ENCODE data around the gene CNTLN. TPM values are rescaled to one million over a fixed set of nuclear protein-coding genes. Genes with fewer than 3 reads are reported as not detected.
A peak's percentile ranks its signal among the peaks of the same experiment; 100 is the strongest.

The CNTLN gene
- total and polyA plus RNA-seq, 2 of the 13 experiments (the other 11 are each of a cell fraction or from before 2014, with no cell fraction given) = 1.5 to 5.7 TPM

GRCh38 chr9:17484906-17485305 is 350.1 kb downstream of the CNTLN start:
- CTCF ChIA-PET (ENCODE audit: low intra/inter-chr PET ratio, low total read pairs) = no interaction called here
- H3K4me2 ChIP-seq (ENCODE audit: low read depth, low read length) = no peak overlapping the region

GRCh38 chr9:17486396-17486795 is 351.6 kb downstream of the CNTLN start:
- CTCF ChIA-PET (ENCODE audit: low intra/inter-chr PET ratio, low total read pairs) = no interaction called here
- Histone ChIP-seq H3K36me3 (replicated peaks in 1 of 2; ENCODE audit: control insufficient read depth in 1 of 2, insufficient read depth in 2 of 2, low read length in 2 of 2) (no peaks in the 10 kb centered on the region), H3K27ac (ENCODE audit: extremely low read length, insufficient read depth, low read length) (no peak overlapping the region), H3K79me2 (ENCODE audit: insufficient read depth, low read length) (no peaks in the 10 kb centered on the region), H3K9me3 (ENCODE audit: low read length) (no peaks in the 10 kb centered on the region), H4K20me1 (ENCODE audit: insufficient read depth, low read length) (no peaks in the 10 kb centered on the region), H3K4me2 (ENCODE audit: low read depth, low read length) (no peak overlapping the region), H3K4me1 (ENCODE audit: insufficient read depth, low read length) (no peaks in the 10 kb centered on the region), H2AFZ (ENCODE audit: low read length) (no peak overlapping the region), H3K4me3 (replicated peaks in 1 of 3; ENCODE audit: insufficient read depth in 1 of 3, low read depth in 2 of 3, low read length in 3 of 3) (no peak overlapping the region), H3K27me3 (ENCODE audit: control insufficient read depth in 1 of 2, insufficient read depth in 2 of 2, low read length in 2 of 2) (no peaks in the 10 kb centered on the region), H3K9ac (ENCODE audit: insufficient read depth, low read depth, low read length) (no peak overlapping the region)
- 95% methylated on average over 1 of the region's 1 CpG for WGBS (ENCODE audit: low lambda C conversion rate)
- in situ Hi-C loops (cut with HindIII; ENCODE audit: extremely low pct_ligation_motif_present, low pct_unique_long_range_greater_than_20kb) (no loop called here), intact Hi-C loops (cut with micrococcal nuclease; ENCODE audit: unreplicated experiment) (no loop called here)
- POLR2A ChIA-PET = no interaction called here
- BruUV-seq (replicated peaks) = no TSS peak
- DNase-seq (ENCODE audit: low spot score) (no peak), FAIRE-seq (no peak), ATAC-seq (no peak)
- TF ChIP-seq MAFK (conservative IDR thresholded peaks at IDR 0.05 in 1 of 2, IDR thresholded peaks at IDR 0.05 in 1 of 2; ENCODE audit: low read length in 2 of 2) (peak; percentile 49 to 79), MAFF (IDR thresholded peaks at IDR 0.05; ENCODE audit: low read depth, low read length) (peak; percentile 67), ZNF891 (CRISPR knock-in tag; IDR thresholded peaks at IDR 0.05) (no peak)

More at GRCh38 chr9:17484906-17485305, 350.1 kb downstream of the CNTLN start:
- Histone ChIP-seq H3K4me1 (ENCODE audit: insufficient read depth, low read length) (no peaks in the 10 kb centered on the region), H2AFZ (ENCODE audit: low read length) (no peak overlapping the region), H3K4me3 (replicated peaks in 1 of 3; ENCODE audit: insufficient read depth in 1 of 3, low read depth in 2 of 3, low read length in 3 of 3) (no peak overlapping the region), H3K9ac (ENCODE audit: insufficient read depth, low read depth, low read length) (no peak overlapping the region), H3K27me3 (ENCODE audit: control insufficient read depth in 1 of 2, insufficient read depth in 2 of 2, low read length in 2 of 2) (no peaks in the 10 kb centered on the region), H3K9me3 (ENCODE audit: low read length) (no peaks in the 10 kb centered on the region; the same call in 1 of the 2 replicates), H3K36me3 (replicated peaks in 1 of 2; ENCODE audit: control insufficient read depth in 1 of 2, insufficient read depth in 2 of 2, low read length in 2 of 2) (no peaks in the 10 kb centered on the region), H3K79me2 (ENCODE audit: insufficient read depth, low read length) (no peaks in the 10 kb centered on the region), H4K20me1 (ENCODE audit: insufficient read depth, low read length) (no peaks in the 10 kb centered on the region), H3K27ac (ENCODE audit: extremely low read length, insufficient read depth, low read length) (no peak overlapping the region)
- intact Hi-C loops (cut with micrococcal nuclease; ENCODE audit: unreplicated experiment) (no loop called here), in situ Hi-C loops (cut with HindIII; ENCODE audit: extremely low pct_ligation_motif_present, low pct_unique_long_range_greater_than_20kb) (no loop called here)
- DNase-seq (ENCODE audit: low spot score) (no peak), FAIRE-seq (no peak), ATAC-seq (no peak)
- POLR2A ChIA-PET = no interaction called here
- no TSS peak for BruUV-seq (replicated peaks)
- TF ChIP-seq AKAP8 (CRISPR knock-in tag; IDR thresholded peaks at IDR 0.05) = no peak
- no peak for TF ChIP-seq ZBTB44 (CRISPR knock-in tag; IDR thresholded peaks at IDR 0.05)
- TF ChIP-seq ZMYM2 (CRISPR knock-in tag; IDR thresholded peaks at IDR 0.05) = no peak
- TF ChIP-seq TRIM24 (CRISPR knock-in tag; IDR thresholded peaks at IDR 0.05) = no peak
- no peak for TF ChIP-seq ELF1 (CRISPR knock-in tag; IDR thresholded peaks at IDR 0.05)
- TF ChIP-seq ADNP (CRISPR knock-in tag; IDR thresholded peaks at IDR 0.05) = no peak
- TF ChIP-seq FOXA1 (IDR thresholded peaks at IDR 0.05) = no peak
- TF ChIP-seq FOXA1 (CRISPR knock-in tag; IDR thresholded peaks at IDR 0.05) = no peak
- no peak for TF ChIP-seq PAX8 (CRISPR knock-in tag; IDR thresholded peaks at IDR 0.05; ENCODE audit: borderline replicate concordance)
- TF ChIP-seq ZNF552 (CRISPR knock-in tag; IDR thresholded peaks at IDR 0.05; ENCODE audit: borderline replicate concordance) = no peak
- 96% methylated on average over 3 of the region's 3 CpGs for whole genome bisulfite sequencing (ENCODE audit: low lambda C conversion rate)
